Activated CD8-positive, alpha-beta T cell treated with anti-CD3 and anti-CD28 coated beads, Interleukin-2, amount 10 ng/mL, durations not matched to agents 7 days and 5 days (primary cell): Measurements from ENCODE around the gene ZNF554. TPM values are rescaled to one million over a fixed set of nuclear protein-coding genes. Genes with fewer than 3 reads are reported as not detected.

Experiments
- ATAC-seq: fragments of 150-1000 bp; cut with Tn5 transposase; one replicate; pipeline ENCODE4 v1.10.0; 2021; ENCODE audit warnings: moderate library complexity
- CTCF ChIA-PET: fragments of 350-600 bp; sonication (Branson Sonifier 250); formaldehyde crosslinking; loops from one replicate; lab custom pipeline; 2021; ENCODE audit warnings: antibody characterized with exemption; lab: Charles Lee
- POLR2A ChIA-PET: fragments of 350-600 bp; sonication (Branson Sonifier 250); formaldehyde crosslinking; loops from one replicate; lab custom pipeline; 2021; ENCODE audit warnings: antibody characterized with exemption; lab: Charles Lee
- DNase-seq: peaks from one replicate; pipeline ENCODE4 v3.0.0-alpha.2; 2020
- H3K27ac Mint-ChIP-seq: one replicate; pipeline ENCODE4 v1.8.0; 2021; ENCODE audit warnings: mild to moderate bottlenecking, mixed read lengths
- H3K27me3 Mint-ChIP-seq: one replicate; pipeline ENCODE4 v1.8.0; 2021; ENCODE audit warnings: low read depth, mixed read lengths
- H3K36me3 Mint-ChIP-seq: one replicate; pipeline ENCODE4 v1.8.0; 2021; ENCODE audit warnings: low read depth, mixed read lengths
- H3K4me1 Mint-ChIP-seq: one replicate; pipeline ENCODE4 v1.8.0; 2021; ENCODE audit warnings: low read depth, mixed read lengths
- H3K4me3 Mint-ChIP-seq: one replicate; pipeline ENCODE4 v1.8.0; 2021; ENCODE audit warnings: mild to moderate bottlenecking, mixed read lengths
- H3K9me3 Mint-ChIP-seq: one replicate; pipeline ENCODE4 v1.8.0; 2022; ENCODE audit warnings: mixed read lengths; ENCODE audit not compliant: insufficient read depth
- total RNA-seq, 2 experiments: library from RNA; stranded (reverse); gene quantifications; one replicate each; pipeline ENCODE4 v1.2.3, GENCODE V29; 2021

The ZNF554 gene
- total RNA-seq, 2 experiments from 2014 or later = 2.1 to 2.5 TPM

- Mint-ChIP-seq H3K4me3 (no peak overlapping the region), H3K27ac (peak overlapping the region; percentile 20), H3K9me3 (no peaks in the 10 kb centered on the region), H3K36me3 (peaks cover 34% of the 10 kb centered on the region), H3K27me3 (no peaks in the 10 kb centered on the region), H3K4me1 (no peaks in the 10 kb centered on the region)
- DNase-seq (no peak), ATAC-seq (no peak)
- CTCF ChIA-PET = no interaction called here
- POLR2A ChIA-PET = interaction anchor here (0.6 kb wide), 1 partner anchor 339 kb away, joined by 3 read pairs; no protein-coding TSS in a partner anchor
These were observed 15.3 kb upstream of the ZNF554 start for GRCh38 chr19:2804156-2805004.

GRCh38 chr19:2805261-2805900 lies 14.3 kb upstream of the ZNF554 start:
- POLR2A ChIA-PET = no interaction called here
- Mint-ChIP-seq H3K27me3 (no peaks in the 10 kb centered on the region), H3K4me3 (no peak overlapping the region), H3K9me3 (no peaks in the 10 kb centered on the region), H3K27ac (no peak overlapping the region), H3K4me1 (no peaks in the 10 kb centered on the region), H3K36me3 (peaks cover 38% of the 10 kb centered on the region)
- ATAC-seq (no peak), DNase-seq (no peak)
- CTCF ChIA-PET = no interaction called here

GRCh38 chr19:2805991-2806649 lies 13.5 kb upstream of the ZNF554 start:
- peaks cover 34% of the 10 kb centered on the region for H3K36me3 Mint-ChIP-seq
- no peaks in the 10 kb centered on the region for H3K9me3 Mint-ChIP-seq
- H3K4me3 Mint-ChIP-seq = no peak overlapping the region
- ChIA-PET POLR2A (no interaction called here), CTCF (no interaction called here)
- no peaks in the 10 kb centered on the region for H3K4me1 Mint-ChIP-seq
- DNase-seq (no peak), ATAC-seq (no peak)
- H3K27ac Mint-ChIP-seq = no peak overlapping the region
- no peaks in the 10 kb centered on the region for H3K27me3 Mint-ChIP-seq

- H3K36me3 Mint-ChIP-seq = peaks cover 32% of the 10 kb centered on the region
- H3K4me3 Mint-ChIP-seq = no peak overlapping the region
- ATAC-seq (no peak), DNase-seq (no peak)
- H3K4me1 Mint-ChIP-seq = no peaks in the 10 kb centered on the region
- CTCF ChIA-PET = no interaction called here
- POLR2A ChIA-PET = no interaction called here
- no peaks in the 10 kb centered on the region for H3K9me3 Mint-ChIP-seq
- no peak overlapping the region for H3K27ac Mint-ChIP-seq
- no peaks in the 10 kb centered on the region for H3K27me3 Mint-ChIP-seq
These were observed 12.8 kb upstream of the ZNF554 start for GRCh38 chr19:2806736-2807378.

- ATAC-seq (no peak), DNase-seq (no peak)
- Mint-ChIP-seq H3K4me3 (no peak overlapping the region), H3K27ac (no peak overlapping the region), H3K4me1 (no peaks in the 10 kb centered on the region), H3K9me3 (no peaks in the 10 kb centered on the region), H3K36me3 (peaks cover 29% of the 10 kb centered on the region), H3K27me3 (no peaks in the 10 kb centered on the region)
- ChIA-PET CTCF (no interaction called here), POLR2A (no interaction called here)
These were observed 12.1 kb upstream of the ZNF554 start for GRCh38 chr19:2807379-2808128.

- Mint-ChIP-seq H3K27ac (peak overlapping the region; percentile 43), H3K27me3 (no peaks in the 10 kb centered on the region), H3K4me3 (no peak overlapping the region), H3K9me3 (no peaks in the 10 kb centered on the region), H3K4me1 (no peaks in the 10 kb centered on the region), H3K36me3 (peaks cover 22% of the 10 kb centered on the region)
- ATAC-seq (no peak), DNase-seq (no peak)
- CTCF ChIA-PET = no interaction called here
- POLR2A ChIA-PET = no interaction called here
These were observed 11.3 kb upstream of the ZNF554 start for GRCh38 chr19:2808129-2808941.

- Mint-ChIP-seq H3K4me3 (no peak overlapping the region), H3K27me3 (no peaks in the 10 kb centered on the region), H3K27ac (no peak overlapping the region), H3K4me1 (no peaks in the 10 kb centered on the region), H3K36me3 (peaks cover 22% of the 10 kb centered on the region), H3K9me3 (no peaks in the 10 kb centered on the region)
- ChIA-PET POLR2A (interaction anchor here (0.6 kb wide), 1 partner anchor 15 kb away, joined by 3 read pairs; no protein-coding TSS in a partner anchor), CTCF (no interaction called here)
- ATAC-seq (no peak), DNase-seq (no peak)
These were observed 10.1 kb upstream of the ZNF554 start for GRCh38 chr19:2809387-2810140.

- ChIA-PET CTCF (no interaction called here), POLR2A (interaction anchor here (0.6 kb wide), 1 partner anchor 16 kb away, joined by 3 read pairs; no protein-coding TSS in a partner anchor)
- Mint-ChIP-seq H3K4me3 (no peak overlapping the region), H3K27ac (no peak overlapping the region), H3K36me3 (peaks cover 18% of the 10 kb centered on the region), H3K4me1 (no peaks in the 10 kb centered on the region), H3K9me3 (no peaks in the 10 kb centered on the region), H3K27me3 (no peaks in the 10 kb centered on the region)
- DNase-seq (no peak), ATAC-seq (no peak)
These were observed 9.3 kb upstream of the ZNF554 start for GRCh38 chr19:2810141-2811091.

GRCh38 chr19:2811221-2811722 lies 8.4 kb upstream of the ZNF554 start:
- DNase-seq (no peak), ATAC-seq (no peak)
- Mint-ChIP-seq H3K4me3 (no peak overlapping the region), H3K9me3 (no peaks in the 10 kb centered on the region), H3K27me3 (no peaks in the 10 kb centered on the region), H3K36me3 (peaks cover 16% of the 10 kb centered on the region), H3K27ac (no peak overlapping the region), H3K4me1 (no peaks in the 10 kb centered on the region)
- POLR2A ChIA-PET = no interaction called here
- CTCF ChIA-PET = no interaction called here
